ENCODE measurements around the gene SIRT7. TPM values are rescaled to one million over a fixed set of nuclear protein-coding genes. Genes with fewer than 3 reads are reported as not detected.

Gene SIRT7
- total RNA-seq, 1 donor from 2014 or later, result 30.2 TPM

DNA sequence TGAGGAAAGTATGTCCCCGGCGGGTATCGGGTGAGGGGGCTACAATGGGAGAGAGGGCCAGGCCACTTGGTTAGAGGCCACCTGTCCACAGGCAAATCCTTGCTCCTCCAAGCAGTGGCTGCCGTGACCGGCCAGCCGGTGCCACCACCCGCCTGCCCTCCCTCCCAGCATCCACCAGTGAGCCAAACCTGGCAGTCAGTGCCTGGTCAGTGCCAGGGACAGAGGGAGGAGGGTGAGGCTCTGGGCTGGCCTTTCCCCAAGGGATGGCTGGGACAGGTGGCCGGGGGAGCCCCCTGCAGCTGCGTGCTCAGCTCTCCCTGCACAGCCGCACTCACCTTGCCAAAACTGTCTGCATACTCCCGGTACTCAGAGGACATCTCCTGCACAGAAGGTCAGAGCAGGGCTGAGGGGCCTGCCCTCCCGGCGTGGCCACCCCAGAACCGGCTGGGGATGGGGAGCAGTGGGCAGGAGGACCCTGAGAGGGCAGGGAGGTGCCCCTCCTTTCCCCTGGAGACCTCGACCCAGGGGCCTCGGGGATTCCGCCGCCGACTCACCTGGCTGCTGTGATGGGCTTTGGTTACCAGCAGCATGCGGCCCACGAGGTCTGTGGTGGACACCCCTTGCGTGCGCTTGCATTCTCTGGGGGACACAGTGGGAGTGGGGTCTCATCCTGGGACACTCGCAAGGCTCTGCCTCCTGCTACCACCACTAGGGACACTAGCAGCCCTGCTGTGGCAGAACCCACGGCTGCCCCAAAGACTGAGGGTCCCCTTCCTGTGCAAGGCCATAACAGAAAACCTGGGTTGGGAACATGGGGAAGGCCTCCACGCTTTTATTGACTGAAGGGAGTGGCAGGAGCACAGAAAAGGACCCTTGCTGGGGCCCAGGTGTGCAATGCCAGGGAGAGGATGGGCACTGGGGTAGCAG, 10.5 kb downstream of the SIRT7 start:
- FAIRE-seq (no peak), DNase-seq (ENCODE audit: low read depth) (no peak)
- Histone ChIP-seq H2AFZ (ENCODE audit: low read depth, low read length) (no peak overlapping the region), H3K79me2 (ENCODE audit: insufficient read depth, low read length) (peaks cover 4% of the 10 kb centered on the region), H3K9me3 (ENCODE audit: insufficient read depth, low read depth, low read length) (no peaks in the 10 kb centered on the region), H3K4me1 (ENCODE audit: insufficient read depth, low read length) (peaks cover 10% of the 10 kb centered on the region), H4K20me1 (ENCODE audit: insufficient read depth, low read length) (peaks cover 36% of the 10 kb centered on the region), H3K4me3 (ENCODE audit: insufficient read depth, low read depth, low read length) (no peak overlapping the region), H3K27me3 (ENCODE audit: insufficient read depth, low read length) (no peaks in the 10 kb centered on the region), H3K4me2 (ENCODE audit: low read length) (no peak overlapping the region), H3K27ac (ENCODE audit: low read depth, low read length) (no peak overlapping the region), H3K36me3 (ENCODE audit: insufficient read depth, low read length) (no peaks in the 10 kb centered on the region), H3K9ac (ENCODE audit: low read length) (no peak overlapping the region)
- no peaks in the 10 kb centered on the region for H3K27me3 Mint-ChIP-seq (ENCODE audit: low read depth, unreplicated experiment)
- H3K27ac Mint-ChIP-seq (ENCODE audit: unreplicated experiment), result no peak overlapping the region
- H3K9me3 Mint-ChIP-seq (ENCODE audit: unreplicated experiment), result no peaks in the 10 kb centered on the region
- H3K36me3 Mint-ChIP-seq (ENCODE audit: low read depth, unreplicated experiment), result no peaks in the 10 kb centered on the region
- H3K4me3 Mint-ChIP-seq (ENCODE audit: unreplicated experiment), result no peak overlapping the region
- peaks cover 2% of the 10 kb centered on the region for H3K4me1 Mint-ChIP-seq (ENCODE audit: low read depth, unreplicated experiment)
- TF ChIP-seq, protein P1, sequence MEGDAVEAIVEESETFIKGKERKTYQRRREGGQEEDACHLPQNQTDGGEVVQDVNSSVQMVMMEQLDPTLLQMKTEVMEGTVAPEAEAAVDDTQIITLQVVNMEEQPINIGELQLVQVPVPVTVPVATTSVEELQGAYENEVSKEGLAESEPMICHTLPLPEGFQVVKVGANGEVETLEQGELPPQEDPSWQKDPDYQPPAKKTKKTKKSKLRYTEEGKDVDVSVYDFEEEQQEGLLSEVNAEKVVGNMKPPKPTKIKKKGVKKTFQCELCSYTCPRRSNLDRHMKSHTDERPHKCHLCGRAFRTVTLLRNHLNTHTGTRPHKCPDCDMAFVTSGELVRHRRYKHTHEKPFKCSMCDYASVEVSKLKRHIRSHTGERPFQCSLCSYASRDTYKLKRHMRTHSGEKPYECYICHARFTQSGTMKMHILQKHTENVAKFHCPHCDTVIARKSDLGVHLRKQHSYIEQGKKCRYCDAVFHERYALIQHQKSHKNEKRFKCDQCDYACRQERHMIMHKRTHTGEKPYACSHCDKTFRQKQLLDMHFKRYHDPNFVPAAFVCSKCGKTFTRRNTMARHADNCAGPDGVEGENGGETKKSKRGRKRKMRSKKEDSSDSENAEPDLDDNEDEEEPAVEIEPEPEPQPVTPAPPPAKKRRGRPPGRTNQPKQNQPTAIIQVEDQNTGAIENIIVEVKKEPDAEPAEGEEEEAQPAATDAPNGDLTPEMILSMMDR (IDR thresholded peaks at IDR 0.05; ENCODE audit: insufficient read depth, low read depth, low read length), result no peak
- TF ChIP-seq EZH2 (IDR thresholded peaks at IDR 0.05; ENCODE audit: insufficient read depth, low read length), result no peak

DNA sequence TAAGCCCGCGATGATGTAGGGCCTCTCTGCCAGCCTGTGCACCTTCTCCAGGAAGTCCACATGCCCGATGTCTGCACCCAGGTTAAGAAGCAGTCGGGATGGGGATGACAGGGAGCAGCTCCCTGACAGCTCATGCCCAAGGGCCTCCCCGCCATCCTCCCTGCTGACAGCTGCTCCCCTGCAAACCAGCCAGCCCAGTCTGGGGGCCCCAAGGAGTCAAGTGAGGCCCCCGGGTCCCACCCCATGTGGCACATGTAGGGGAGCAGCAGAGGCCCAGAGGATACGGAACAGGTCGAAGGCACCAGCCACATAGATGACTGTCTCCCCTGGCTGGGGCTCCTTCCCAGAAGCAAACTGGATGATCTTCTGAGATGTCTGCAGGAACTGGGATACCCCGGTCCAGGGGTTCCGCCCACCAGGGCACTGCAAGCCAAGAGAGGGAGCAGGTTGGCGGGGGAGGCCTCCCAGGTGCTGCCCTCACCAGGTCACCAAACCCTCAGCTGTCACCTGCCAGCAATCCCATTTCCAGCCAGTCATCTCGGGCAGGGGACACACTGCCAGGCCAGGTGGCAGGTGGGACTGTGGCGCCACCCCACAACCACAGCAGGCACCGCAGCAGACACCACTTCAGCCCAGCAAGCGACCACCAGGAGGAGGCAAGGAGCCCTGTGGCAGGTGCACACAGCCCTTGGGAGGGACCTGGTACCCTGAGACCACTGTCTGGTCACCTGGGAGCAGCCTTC, 11.3 kb downstream of the SIRT7 start:
- no peak overlapping the region for H3K27ac Mint-ChIP-seq (ENCODE audit: unreplicated experiment)
- H3K9me3 Mint-ChIP-seq (ENCODE audit: unreplicated experiment), result no peaks in the 10 kb centered on the region
- Histone ChIP-seq H3K4me1 (ENCODE audit: insufficient read depth, low read length) (peaks cover 10% of the 10 kb centered on the region), H3K9ac (ENCODE audit: low read length) (no peak overlapping the region), H3K27ac (ENCODE audit: low read depth, low read length) (no peak overlapping the region), H3K27me3 (ENCODE audit: insufficient read depth, low read length) (no peaks in the 10 kb centered on the region), H3K4me2 (ENCODE audit: low read length) (no peak overlapping the region), H3K36me3 (ENCODE audit: insufficient read depth, low read length) (no peaks in the 10 kb centered on the region), H3K9me3 (ENCODE audit: insufficient read depth, low read depth, low read length) (no peaks in the 10 kb centered on the region), H4K20me1 (ENCODE audit: insufficient read depth, low read length) (peaks cover 27% of the 10 kb centered on the region), H3K4me3 (ENCODE audit: insufficient read depth, low read depth, low read length) (no peak overlapping the region), H3K79me2 (ENCODE audit: insufficient read depth, low read length) (peaks cover 4% of the 10 kb centered on the region), H2AFZ (ENCODE audit: low read depth, low read length) (no peak overlapping the region)
- TF ChIP-seq, protein P1 (IDR thresholded peaks at IDR 0.05; ENCODE audit: insufficient read depth, low read depth, low read length), result no peak
- no peak for TF ChIP-seq EZH2 (IDR thresholded peaks at IDR 0.05; ENCODE audit: insufficient read depth, low read length)
- peaks cover 2% of the 10 kb centered on the region for H3K4me1 Mint-ChIP-seq (ENCODE audit: low read depth, unreplicated experiment)
- FAIRE-seq (no peak), DNase-seq (ENCODE audit: low read depth) (no peak)
- H3K4me3 Mint-ChIP-seq (ENCODE audit: unreplicated experiment), result no peak overlapping the region
- H3K36me3 Mint-ChIP-seq (ENCODE audit: low read depth, unreplicated experiment), result no peaks in the 10 kb centered on the region
- H3K27me3 Mint-ChIP-seq (ENCODE audit: low read depth, unreplicated experiment), result no peaks in the 10 kb centered on the region
